Limb (tissue), 2 donors: Measurements from ENCODE around the gene CROCC2.
A peak's percentile ranks its signal among the peaks of the same experiment; 100 is the strongest.

Source experiments
- DNase-seq, 2 donors: peaks; one replicate each; pipeline ENCODE4 v3.0.0-alpha.2; 2016; ENCODE audit errors: extremely low spot score in 2 of 2

CROCC2 gene

DNA sequence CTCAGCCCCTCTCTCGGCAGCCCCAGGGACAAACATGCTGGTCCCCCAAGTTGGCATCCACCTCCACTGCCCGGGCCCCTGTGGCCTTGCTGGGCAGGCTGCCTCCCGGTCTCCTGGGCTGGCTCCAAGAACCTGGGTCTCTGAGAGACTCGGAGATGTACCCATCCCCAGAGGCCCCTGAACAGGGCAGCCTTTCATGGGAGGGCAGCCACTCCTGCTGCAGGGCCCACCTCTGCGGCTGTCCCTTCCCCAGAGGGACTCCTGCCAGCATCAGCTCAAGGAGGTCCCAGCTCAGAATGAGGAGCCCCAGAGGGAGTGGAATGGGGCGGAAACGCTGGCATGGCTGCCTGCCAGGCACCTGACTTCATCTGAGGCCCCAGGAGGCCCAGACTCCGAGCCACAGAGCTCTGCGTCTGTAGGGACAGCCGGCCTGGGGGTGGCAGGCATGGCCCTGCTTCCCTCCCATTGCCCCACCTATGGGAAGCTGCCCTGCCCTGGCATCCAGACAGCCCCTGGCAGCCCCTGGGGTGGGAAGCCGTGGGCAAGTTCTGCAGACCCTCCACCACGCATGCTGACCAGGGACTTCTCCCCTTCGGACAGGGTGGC, 857 bp upstream of the CROCC2 start:
- no peak for DNase-seq

DNA sequence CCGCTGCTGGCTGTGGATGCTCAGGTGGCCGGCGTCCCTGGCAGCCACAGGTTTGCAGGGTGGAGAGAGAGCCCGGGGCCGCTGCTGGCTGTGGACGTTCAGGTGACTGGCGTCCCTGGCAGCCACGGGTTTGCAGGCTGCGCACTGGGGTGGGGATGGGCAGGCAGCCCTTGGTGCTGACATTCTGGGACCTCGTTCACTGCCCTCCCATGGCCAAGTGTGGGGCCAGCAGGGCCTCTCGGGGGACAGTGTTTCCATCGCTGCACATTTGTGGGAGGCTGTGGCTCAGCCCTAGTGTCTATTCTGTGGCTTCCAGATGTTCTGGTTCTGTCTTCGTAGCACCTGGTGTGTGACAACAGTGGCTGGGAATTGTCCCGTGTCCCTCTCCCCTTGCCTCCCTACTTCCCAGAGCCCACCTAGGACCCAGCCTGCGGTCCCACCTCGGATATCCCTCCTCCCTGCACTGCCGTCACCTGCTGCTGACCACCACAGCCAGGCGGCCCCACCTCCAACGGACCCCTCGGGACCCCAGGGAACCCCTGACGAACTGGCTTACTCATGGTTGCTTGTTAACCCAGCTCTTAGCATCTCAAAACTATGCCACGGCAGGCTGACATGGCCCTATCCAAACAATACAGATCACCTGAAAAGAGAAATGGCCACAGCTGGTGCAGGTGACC, 915 bp downstream of the CROCC2 start:
- no peak for DNase-seq

DNA sequence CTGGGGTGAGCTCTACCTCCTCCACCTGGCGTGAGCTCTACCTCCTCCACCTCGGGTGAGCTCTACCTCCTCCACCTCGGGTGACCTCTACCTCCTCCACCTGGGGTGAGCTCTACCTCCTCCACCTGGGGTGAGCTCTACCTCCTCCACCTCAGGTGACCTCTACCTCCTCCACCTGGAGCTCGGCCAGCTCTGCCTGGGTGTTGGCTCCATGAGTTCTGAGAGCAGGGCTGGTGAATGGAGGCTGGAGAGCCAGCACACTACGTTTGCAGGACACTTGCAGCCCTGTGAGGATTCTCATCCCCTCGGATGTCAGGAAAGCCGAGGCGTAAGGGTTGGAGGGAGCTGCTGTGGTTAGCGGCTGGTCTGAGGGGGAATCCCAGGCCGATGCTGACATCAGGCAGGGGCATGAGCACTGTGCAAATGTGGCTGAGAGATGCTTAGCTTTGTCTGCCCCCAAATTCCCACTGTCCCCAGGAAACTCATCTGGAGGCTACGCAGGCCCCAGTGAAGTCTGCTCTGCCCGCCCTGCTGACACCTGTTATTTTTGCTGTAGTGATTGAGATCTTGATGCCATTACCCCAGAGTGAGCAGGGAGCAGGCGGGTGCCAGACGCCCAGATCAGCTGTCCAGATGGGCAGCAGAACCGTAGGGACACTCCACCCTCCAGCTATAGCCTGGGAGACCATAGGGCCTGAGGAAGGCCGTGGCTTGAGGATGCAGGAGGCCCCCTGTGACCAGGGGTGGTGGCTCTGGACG, 3.3 kb downstream of the CROCC2 start:
- DNase-seq: no peak

DNA sequence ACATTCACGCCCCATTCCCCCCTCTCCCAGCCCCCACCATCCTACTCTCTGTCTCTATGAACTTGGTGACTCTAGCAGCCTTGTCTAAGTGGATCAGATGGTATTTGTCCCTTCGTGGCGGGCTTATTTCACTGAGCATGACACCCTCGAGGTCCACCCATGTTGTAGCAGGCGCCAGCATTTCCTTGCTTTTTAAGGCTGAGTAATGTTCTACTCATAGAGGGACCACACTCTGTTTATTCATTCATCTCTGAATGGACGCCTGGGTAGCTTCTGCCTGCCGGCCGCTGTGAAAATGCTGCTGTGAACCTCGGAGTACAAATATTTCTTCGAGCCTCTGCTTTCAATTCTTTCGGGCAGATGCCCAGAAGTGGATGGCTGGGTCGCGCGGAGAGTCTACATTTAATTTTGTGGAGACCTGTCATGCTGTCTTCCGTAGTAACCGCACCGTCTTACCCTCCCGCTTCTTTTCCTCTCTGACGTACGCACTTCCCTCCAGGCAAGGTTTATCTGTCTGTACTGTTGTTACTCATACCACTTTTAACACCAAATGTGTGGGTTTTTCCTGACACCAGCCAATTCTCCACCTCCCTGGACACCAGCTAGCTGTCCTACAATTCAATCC, 5.6 kb downstream of the CROCC2 start:
- no peak for DNase-seq

DNA sequence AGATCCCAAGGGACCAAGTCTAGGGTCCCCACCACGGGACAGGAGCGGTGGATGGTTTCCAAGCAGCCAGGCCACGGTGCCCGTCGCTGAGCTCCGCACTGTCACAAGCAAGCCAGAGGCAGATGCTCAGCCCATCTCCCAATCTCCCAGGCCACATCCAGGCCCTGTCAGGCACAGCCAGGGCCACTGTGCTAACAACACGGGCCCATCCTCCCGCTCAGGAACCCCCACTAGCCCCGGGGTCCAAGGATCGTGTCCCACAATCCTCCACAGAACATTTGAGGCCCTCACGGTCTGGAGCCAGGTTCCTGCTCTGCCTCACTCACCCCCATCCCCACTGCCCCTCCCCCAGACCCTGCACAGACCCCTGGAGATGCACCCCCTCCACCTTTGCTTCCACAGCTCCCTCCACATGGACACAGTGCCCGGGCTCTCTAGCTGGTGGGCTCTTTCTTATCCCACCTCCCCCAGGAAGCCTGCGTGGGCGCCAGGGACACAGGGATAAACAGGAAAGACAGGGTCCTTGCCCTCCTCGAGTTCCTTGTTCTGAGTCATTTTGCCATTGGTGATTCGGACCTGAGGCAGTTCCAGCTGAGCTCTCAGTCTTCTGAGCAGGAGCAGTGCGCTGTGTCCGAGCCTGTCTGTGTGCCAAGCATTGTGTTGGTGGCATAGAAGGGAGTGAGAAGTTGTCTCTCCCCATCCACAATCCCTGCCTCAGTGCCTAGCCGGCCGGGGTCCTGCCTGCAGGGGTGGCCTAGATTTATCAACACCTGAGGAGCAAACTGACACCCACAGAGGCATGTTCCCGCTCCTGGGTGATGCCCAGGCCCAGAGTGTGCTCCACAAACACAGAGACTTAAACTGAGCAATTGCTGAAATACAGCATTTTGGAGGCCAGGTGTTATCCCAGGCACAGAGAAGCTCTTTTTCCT, 7.0 kb downstream of the CROCC2 start:
- no peak for DNase-seq

DNA sequence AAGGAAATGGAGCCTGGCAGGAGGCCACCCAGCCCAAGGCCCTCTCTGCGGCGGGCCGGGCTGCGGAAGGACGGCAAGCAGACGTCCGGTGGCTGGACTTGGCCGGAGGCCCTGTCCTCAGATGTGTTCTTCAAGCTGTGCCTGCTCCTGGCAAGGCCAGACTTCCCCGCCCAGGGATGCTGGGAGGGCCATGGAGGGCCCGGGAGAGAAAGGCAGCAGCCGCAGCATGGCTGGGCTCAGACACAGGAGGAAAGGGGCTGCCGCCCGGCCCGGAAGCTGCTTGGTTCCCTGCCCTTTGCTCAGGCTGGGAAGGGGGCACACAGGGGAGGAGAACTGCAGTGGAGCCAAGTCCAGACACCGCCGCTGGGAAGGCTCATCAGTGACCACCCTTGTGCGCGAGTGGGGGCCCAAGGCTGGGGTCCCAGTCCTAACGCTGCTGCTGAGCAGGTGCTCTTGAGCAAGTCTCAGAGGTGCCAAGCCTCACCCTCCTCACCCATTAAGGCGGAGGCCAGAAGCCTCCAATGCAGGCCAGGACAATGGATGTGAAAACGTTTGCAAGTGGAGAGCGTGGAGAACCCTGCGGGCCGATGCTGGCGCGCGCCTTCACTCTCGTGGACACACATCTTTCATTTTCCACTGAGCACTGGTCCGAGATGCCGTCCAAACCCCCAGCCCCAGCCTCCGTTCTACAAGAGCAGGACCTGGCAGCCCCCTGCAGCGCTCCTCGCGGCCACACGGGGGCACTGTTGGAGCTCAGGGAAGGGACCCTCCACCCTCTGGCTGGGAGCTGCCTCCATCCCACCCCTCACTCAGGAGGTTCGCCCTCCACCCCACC, 7.9 kb downstream of the CROCC2 start:
- DNase-seq: peak; percentile 58 to 91

DNA sequence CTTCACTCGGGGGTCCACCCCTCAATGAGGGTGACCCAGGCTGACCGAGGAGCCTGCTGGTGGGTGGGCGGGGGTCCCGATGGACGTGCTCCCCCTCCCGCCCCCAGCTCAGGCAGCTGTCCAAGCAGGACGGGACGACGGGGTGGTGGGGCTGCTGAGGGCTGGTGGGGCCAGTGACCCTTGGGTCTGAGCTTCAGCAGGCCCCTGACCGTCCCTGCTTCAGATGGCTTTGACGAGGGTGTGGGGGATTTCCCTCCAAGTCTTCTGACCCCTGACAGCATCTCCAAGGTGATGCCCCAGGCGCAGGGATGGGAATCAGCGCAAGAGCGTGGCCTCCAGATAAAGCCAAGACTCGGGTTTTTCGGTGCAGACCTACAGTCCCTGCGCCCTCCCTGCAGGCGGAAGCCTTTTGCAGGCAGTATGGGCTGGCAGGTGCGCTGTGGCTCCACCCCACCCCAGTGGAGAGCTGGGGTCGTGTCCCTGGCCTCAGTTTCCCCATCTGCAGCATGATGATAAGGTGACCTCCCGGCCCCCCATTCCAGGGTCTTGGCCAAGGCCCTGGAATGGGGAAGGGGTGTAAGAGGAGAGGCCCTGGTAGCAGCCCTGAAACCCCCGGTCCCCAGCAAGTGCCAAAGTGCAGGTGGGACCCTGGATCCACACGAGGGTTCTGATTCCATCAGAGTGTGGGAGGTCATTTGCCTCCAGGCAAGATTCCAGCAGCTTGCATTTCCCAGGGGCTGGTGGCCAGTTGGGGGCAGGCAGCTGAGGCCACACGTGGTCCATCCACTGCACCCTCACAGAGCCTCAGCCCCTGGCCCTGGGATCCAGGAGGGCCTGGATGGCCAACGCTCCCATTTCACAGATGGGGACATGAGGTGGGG, 8.7 kb downstream of the CROCC2 start:
- DNase-seq: peak in 1 of 2 donors; percentile 29

DNA sequence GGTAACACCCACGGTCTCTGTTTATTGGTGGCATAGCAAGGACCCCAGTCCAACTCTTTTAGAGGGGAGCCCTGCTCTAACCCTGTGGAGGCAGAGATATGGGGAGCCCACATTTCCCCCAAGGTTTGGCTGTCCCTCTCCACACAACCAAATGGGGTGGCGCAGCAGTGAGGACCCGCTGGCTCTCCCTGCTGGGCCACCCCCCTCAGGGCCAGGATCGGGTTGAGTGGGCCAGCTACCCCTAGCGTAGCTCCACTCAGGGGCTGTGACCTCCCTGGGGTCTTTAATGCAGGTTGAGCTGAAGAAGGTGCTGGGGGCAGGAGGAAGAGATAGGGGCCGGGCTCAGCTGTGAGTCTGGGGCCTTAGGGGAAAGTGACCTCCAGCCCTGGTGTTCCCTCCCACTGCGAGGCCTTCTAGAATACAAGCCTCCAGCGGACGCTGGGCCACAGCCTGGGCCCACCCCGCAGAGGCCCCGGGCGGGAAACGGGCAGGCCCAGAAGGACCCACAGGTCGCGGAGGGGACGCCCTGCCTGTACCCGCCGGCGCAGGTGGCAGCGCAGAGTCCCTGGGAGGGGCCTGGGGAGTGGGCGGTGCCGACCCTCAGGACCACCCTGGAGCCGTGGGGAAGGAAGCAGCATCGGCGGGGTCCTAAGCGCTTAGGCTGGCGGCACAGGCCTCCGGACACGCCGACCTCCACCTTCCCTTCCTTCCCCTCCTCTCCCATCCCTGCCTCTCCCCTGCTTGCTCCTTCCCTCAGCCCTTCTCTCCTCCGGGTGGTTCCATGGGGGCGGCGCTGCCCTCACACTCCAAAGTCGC, 9.6 kb downstream of the CROCC2 start:
- DNase-seq: peak in 1 of 2 donors; percentile 51

DNA sequence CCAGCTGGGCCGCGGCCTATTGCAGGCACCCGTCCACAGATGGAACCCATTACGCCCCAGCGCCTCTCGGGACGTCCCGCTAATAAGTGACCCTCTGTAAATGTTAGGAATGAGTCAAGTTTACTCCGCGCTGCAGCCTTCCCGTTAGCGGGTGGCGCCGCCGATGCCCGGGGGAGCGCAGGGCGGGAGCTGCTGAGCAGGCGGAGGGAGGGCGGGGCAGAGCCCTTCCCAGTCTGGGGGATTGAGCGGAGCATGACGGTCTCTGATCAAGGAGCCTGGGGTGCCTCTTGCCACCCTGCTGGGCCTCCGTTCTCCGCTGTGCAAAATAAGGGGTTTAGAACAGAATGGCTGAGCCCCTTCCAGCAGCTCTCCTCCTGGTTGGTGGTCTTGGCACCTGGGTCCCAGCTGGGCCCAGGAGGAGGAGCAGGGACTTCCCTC, 10.5 kb downstream of the CROCC2 start:
- DNase-seq: peak in 1 of 2 donors; percentile 79

DNA sequence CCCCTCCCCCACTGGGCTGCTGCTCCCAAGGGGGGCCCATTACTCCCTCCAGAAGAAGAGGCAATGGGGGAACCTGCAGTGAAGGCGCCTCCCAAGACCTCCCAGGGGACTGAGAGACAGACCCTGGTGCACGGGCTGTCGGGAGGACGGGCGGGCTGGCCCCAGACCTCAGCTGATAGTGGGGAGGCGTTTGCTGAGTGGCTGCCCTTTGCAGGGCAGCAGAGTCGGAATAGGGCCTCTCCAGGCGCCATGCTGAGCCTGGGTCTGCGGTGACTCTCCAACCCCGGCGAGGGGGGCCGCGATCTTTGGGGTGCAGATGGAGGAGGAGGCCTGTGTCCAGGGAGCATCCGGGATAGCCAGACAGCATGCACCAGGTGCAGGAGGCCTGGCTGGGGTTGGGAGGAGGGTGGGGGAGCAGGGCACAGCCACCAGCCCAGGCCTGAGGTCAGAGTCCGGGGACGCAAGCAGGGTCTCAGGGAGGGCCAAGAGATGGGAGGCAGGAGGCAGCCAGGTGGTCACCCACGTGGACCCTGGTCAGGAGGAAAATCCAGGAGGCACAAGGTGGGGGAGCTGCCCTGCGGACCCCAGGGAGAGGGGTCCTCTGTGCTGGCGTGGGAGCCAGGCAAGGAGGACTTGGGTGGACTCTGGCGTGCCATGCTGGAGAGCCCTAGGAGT, 11.0 kb downstream of the CROCC2 start:
- no peak for DNase-seq

DNA sequence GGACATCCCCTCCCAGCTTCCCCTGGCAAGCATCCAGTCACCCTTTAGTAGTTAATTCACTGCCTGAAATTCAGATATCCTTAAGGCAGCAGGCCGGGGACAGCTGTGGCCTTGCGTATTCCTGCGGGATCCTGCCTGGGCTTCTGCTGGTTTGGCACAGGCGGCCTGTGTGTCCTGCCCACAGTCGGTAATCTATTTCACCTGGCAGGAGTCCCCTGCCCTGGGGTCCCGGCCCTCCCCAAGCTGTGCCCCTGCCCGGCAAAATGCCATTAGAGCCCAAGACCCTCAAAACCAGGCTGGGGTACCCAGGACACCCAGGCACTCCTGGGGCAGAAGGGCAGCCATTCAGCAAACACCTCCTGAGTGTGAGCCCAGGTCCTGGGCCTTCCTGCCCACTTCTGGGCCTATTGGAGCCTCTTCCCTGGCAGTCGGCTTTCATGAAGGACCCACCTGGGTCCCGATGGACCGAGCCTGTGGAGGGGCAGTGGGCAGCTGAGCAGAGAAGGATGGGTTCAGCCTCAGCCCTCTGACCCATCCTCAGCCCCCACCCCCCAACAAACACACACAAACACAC, 11.6 kb downstream of the CROCC2 start:
- DNase-seq: peak in 1 of 2 donors; percentile 36

DNA sequence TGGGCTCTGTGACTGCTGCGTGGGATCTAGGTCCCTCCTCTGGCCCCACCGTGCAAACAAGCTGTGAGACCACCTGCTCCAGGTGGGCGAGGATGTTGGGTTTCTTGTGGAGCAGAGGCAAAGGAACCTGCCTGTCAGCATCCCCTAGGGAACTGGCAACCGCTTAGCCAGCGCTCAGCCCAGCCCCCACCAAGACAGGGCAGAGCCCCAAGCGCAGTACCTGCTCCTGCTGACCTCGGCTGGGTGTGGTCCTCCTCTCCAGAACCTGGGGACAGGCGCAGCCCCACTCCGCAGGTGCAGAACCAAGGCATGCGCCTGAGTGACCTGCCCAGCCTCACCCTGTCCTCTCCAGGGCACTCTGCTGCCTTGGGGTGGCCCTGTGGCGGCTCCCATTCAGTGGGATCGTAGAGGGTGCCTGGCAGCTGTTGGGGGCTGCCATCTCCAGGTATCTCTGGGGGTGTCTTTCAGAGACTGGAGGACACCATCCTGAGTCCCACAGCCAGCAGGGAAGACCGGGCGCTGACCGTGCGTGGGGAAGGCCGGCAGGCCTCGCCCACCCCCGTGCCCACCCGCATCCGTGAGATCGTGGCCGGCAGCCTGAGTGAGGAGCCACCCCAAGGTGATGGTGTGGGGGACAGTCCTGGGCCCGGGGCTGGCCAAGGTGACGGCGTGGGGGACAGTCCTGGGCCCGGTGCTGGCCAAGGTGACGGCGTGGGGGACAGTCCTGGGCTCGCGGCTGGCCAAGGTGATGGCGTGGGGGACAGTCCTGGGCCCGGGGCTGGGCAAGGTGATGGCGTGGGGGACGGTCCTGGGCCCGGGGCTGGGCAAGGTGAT, 12.3 kb downstream of the CROCC2 start:
- peak in 1 of 2 donors; percentile 32 for DNase-seq

DNA sequence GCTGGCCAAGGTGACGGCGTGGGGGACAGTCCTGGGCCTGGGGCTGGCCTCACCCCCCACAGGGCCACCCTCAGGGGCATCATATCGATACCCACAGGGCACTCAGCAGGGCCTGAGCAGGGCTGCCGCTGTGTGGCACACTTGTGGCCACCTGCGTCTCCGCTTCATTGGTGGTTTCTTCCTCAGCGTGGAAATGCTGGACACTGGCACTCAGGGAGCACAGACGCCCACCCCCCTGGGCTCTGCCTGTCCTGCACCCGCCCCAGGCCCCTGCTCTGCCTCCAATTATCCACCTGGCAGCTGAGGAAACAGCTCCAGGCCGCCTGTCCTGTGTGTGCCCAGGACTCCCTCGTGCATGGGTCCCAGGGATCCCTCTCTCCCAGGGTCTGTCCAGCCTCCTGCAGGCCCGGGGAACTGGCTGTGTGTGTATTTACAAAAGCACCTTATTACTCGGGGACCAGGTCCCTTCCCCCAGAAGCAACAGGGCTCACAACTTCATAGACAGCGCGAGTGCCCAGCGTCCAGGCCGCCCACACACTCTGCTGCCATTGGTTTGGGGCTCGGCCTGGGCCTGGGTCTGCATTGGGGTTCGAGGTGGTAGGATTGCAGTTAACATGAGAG, 13.1 kb downstream of the CROCC2 start:
- DNase-seq: peak in 1 of 2 donors; percentile 26

DNA sequence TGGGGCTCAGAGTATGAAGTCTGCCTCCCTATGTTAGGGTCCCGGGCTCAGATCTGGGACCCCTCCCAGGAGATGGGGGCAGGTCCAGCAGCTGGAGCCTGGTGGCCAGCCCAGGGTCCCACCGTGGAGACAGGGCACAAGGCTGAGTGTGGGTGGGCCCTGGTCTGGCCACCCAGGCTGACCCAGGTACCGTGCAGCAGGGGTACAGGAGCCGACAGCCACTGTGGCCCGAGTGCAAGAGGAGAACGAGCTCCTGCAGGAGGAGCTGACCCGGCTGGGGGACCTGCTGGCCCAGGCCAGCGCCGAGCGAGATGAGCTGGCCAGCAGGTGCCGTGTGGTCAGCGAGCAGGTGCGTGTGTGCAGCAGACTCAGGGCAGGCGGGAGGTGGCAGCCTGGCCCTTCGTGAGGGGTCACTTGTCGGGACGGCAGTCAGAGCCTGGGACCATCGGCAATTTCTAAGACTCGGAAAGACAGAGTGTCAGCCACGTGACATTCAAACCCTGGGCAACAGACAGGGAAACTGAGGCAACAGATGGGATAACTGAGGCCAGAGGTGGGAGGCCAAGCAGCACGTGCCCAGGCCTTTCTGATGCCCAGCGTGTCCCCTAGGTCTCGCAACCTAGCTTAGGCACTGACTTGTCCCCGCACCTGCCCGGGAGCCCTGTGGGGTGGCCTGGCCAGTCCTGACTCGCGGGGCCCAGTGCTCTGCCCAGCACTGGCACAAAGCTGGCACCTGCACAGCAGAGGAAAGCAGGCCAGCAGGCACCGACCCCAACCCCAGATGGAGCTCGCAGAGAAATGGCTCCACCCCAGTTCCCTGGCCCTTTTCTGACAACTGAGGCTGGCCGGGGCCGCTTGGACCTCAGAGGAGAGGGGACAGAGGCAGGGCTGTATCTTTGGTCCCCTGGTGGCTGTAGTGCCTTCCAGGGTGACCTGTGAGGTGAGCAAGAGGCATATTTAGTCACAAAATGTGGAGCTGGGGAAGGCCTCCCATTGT, 13.9 kb downstream of the CROCC2 start:
- DNase-seq: peak in 1 of 2 donors; percentile 26

DNA sequence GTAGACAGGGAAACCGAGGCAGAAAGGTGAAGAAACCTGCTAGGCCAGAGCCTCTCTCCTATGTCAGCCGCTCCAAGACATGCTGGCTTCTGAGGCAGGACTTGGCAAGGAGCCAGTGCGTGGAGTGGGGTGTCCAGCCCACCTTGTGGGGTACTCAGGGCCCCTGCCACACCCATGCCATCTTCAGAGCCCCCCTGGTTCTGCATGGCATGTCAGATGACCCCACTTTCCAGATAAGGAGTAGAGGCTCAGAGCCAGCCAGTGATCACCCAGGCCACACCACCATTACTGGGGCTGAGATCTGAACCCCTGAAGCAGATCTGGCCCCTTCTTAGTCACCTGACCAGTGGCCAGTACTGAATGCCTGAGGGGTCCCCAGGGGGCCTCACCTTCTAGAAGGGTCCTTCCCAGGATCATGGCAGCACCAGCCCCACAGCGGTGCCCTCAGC, 14.7 kb downstream of the CROCC2 start:
- DNase-seq: peak in 1 of 2 donors; percentile 26
